ENCODE data around the gene CECR2. TPM values are rescaled to one million over a fixed set of nuclear protein-coding genes. Genes with fewer than 3 reads are reported as not detected.

Gene CECR2
- total RNA-seq, 2 experiments from 2014 or later, result not detected

DNA sequence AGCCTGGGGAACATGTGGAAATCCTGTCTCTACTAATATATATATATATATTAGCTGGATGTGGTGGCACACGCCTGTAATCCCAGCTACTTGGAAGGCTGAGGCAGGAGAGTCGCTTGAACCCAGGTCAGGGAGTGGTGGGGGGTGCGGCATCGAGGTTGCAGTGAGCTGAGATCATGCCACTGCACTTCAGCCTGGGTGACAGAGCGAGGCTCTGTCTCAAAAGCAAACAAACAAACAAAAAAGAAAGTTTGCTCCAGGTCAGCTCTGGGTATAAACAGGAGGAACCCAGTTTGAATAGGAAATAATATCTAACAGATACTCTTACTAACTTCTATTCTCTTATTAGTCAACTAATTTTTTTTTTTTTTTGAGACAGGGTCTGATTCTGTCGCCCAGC is 34.3 kb upstream of the CECR2 start:
- Mint-ChIP-seq H3K9me3 (no peaks in the 10 kb centered on the region), H3K4me3 (no peak overlapping the region), H3K27ac (no peak overlapping the region), H3K4me1 (ENCODE audit: low read depth) (no peaks in the 10 kb centered on the region), H3K27me3 (no peaks in the 10 kb centered on the region), H3K36me3 (ENCODE audit: low read depth) (no peaks in the 10 kb centered on the region)
- Histone ChIP-seq H3K36me3 (ENCODE audit: insufficient read depth, low read length) (no peaks in the 10 kb centered on the region), H3K9me3 (ENCODE audit: control insufficient read depth in 1 of 2, insufficient read depth in 1 of 2, low read length in 2 of 2) (no peaks in the 10 kb centered on the region), H3K27me3 (ENCODE audit: control insufficient read depth in 1 of 2, insufficient read depth in 2 of 2, low read length in 2 of 2) (no peaks in the 10 kb centered on the region), H3K4me1 (ENCODE audit: insufficient read depth, low read length) (no peaks in the 10 kb centered on the region), H3K27ac (ENCODE audit: low read depth in 1 of 2, low read length in 2 of 2) (no peak overlapping the region), H3K4me3 (ENCODE audit: low read length) (no peak overlapping the region)
- CTCF ChIA-PET, result no interaction called here
- TF ChIP-seq, protein P1, sequence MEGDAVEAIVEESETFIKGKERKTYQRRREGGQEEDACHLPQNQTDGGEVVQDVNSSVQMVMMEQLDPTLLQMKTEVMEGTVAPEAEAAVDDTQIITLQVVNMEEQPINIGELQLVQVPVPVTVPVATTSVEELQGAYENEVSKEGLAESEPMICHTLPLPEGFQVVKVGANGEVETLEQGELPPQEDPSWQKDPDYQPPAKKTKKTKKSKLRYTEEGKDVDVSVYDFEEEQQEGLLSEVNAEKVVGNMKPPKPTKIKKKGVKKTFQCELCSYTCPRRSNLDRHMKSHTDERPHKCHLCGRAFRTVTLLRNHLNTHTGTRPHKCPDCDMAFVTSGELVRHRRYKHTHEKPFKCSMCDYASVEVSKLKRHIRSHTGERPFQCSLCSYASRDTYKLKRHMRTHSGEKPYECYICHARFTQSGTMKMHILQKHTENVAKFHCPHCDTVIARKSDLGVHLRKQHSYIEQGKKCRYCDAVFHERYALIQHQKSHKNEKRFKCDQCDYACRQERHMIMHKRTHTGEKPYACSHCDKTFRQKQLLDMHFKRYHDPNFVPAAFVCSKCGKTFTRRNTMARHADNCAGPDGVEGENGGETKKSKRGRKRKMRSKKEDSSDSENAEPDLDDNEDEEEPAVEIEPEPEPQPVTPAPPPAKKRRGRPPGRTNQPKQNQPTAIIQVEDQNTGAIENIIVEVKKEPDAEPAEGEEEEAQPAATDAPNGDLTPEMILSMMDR (IDR thresholded peaks at IDR 0.05), result no peak
- DNase-seq (no peak), ATAC-seq (ENCODE audit: poor library complexity) (no peak)
- intact Hi-C loops (cut with DNase I, micrococcal nuclease), result no loop called here
- POLR2A ChIA-PET, result no interaction called here

DNA sequence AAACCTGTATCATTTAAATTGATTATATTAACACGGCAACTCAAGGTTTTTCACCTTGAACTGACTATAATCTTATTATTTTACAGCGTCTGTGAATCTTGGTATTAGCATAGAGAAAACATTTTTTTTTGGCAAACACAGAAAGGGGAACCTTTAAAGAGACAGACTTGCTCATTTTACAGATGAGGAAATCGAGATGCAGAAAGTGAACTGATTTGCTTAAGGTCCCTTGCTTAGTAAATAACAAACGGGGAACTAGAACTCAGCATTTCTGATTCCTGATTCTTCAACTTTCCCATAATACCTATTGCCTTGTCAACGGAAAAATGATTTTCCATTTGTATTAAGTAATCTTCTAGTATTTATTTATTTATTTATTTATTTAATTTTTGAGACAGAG is 33.2 kb upstream of the CECR2 start:
- no peaks in the 10 kb centered on the region for H3K9me3 Mint-ChIP-seq
- TF ChIP-seq, protein P1 (IDR thresholded peaks at IDR 0.05), result no peak
- no peak overlapping the region for H3K4me3 Mint-ChIP-seq
- Histone ChIP-seq H3K9me3 (ENCODE audit: control insufficient read depth in 1 of 2, insufficient read depth in 1 of 2, low read length in 2 of 2) (no peaks in the 10 kb centered on the region), H3K27me3 (ENCODE audit: control insufficient read depth in 1 of 2, insufficient read depth in 2 of 2, low read length in 2 of 2) (no peaks in the 10 kb centered on the region), H3K4me1 (ENCODE audit: insufficient read depth, low read length) (no peaks in the 10 kb centered on the region), H3K36me3 (ENCODE audit: insufficient read depth, low read length) (no peaks in the 10 kb centered on the region), H3K27ac (ENCODE audit: low read depth in 1 of 2, low read length in 2 of 2) (no peak overlapping the region), H3K4me3 (ENCODE audit: low read length) (no peak overlapping the region)
- H3K27ac Mint-ChIP-seq, result no peak overlapping the region
- no peak for ATAC-seq (ENCODE audit: poor library complexity)
- H3K27me3 Mint-ChIP-seq, result no peaks in the 10 kb centered on the region
- intact Hi-C loops (cut with DNase I, micrococcal nuclease), result no loop called here
- no peak for DNase-seq
- no peaks in the 10 kb centered on the region for H3K4me1 Mint-ChIP-seq (ENCODE audit: low read depth)
- ChIA-PET CTCF (no interaction called here), POLR2A (no interaction called here)
- H3K36me3 Mint-ChIP-seq (ENCODE audit: low read depth), result no peaks in the 10 kb centered on the region

DNA sequence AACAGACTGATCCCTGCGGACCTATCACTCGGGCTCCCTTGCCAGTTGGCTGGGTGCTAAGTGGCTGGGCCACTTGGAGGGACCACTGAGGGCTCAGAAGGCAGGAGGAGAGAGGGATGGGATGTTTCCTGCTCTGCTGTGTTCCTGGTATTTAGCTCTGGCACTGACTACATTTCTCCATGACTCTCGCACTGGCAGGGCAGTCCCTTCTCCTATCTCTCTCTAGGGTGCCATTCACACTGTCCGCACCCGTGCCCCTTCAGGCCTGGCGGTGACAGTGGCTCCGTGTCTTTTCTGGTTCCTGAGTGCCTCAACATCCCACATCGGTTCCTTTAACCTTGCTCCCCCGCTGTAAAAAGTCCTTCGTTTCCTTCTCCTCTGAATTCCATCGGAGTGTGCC is 31.6 kb upstream of the CECR2 start:
- H3K4me3 Mint-ChIP-seq, result no peak overlapping the region
- CTCF ChIA-PET, result no interaction called here
- ATAC-seq (ENCODE audit: poor library complexity), result no peak
- no peak overlapping the region for H3K27ac Mint-ChIP-seq
- H3K4me1 Mint-ChIP-seq (ENCODE audit: low read depth), result no peaks in the 10 kb centered on the region
- H3K4me1 ChIP-seq (ENCODE audit: insufficient read depth, low read length), result no peaks in the 10 kb centered on the region
- no peak overlapping the region for H3K4me3 ChIP-seq (ENCODE audit: low read length)
- H3K36me3 Mint-ChIP-seq (ENCODE audit: low read depth), result no peaks in the 10 kb centered on the region
- H3K9me3 Mint-ChIP-seq, result no peaks in the 10 kb centered on the region
- TF ChIP-seq, protein P1 (IDR thresholded peaks at IDR 0.05), result no peak
- DNase-seq, result no peak
- no peaks in the 10 kb centered on the region for H3K27me3 ChIP-seq (ENCODE audit: control insufficient read depth in 1 of 2, insufficient read depth in 2 of 2, low read length in 2 of 2)
- no peaks in the 10 kb centered on the region for H3K36me3 ChIP-seq (ENCODE audit: insufficient read depth, low read length)
- no peaks in the 10 kb centered on the region for H3K9me3 ChIP-seq (ENCODE audit: control insufficient read depth in 1 of 2, insufficient read depth in 1 of 2, low read length in 2 of 2)
- no peaks in the 10 kb centered on the region for H3K27me3 Mint-ChIP-seq
- intact Hi-C loops (cut with DNase I, micrococcal nuclease), result no loop called here
- POLR2A ChIA-PET, result no interaction called here
- H3K27ac ChIP-seq (ENCODE audit: low read depth in 1 of 2, low read length in 2 of 2), result no peak overlapping the region

All from CD4-positive, alpha-beta T cell (primary cell).